CD4-positive, alpha-beta T cell treated with Interleukin-4 for 1 hour (primary cell): ENCODE data around the gene PIEZO2.

ENCODE experiments used
- DNase-seq, 2 donors: peaks; one replicate each; pipeline ENCODE4 v3.0.0-alpha.2; 2020 to 2022

The PIEZO2 gene

GRCh38 chr18:10718809-10719208, 430.6 kb downstream of the PIEZO2 start:
- no peak for DNase-seq

- DNase-seq = no peak
These were observed 433.6 kb downstream of the PIEZO2 start for GRCh38 chr18:10715791-10716190.

- no peak for DNase-seq
These were observed 436.0 kb downstream of the PIEZO2 start for GRCh38 chr18:10713409-10713808.

GRCh38 chr18:10707294-10707693, 442.1 kb downstream of the PIEZO2 start:
- DNase-seq = no peak

GRCh38 chr18:10705786-10706185, 443.6 kb downstream of the PIEZO2 start:
- no peak for DNase-seq

- DNase-seq = no peak
These were observed 444.1 kb downstream of the PIEZO2 start for GRCh38 chr18:10705291-10705690.

GRCh38 chr18:10702206-10702605, 447.2 kb downstream of the PIEZO2 start:
- DNase-seq = no peak

GRCh38 chr18:10690366-10690765, 459.0 kb downstream of the PIEZO2 start:
- DNase-seq = no peak

- no peak for DNase-seq
These were observed 459.4 kb downstream of the PIEZO2 start for GRCh38 chr18:10690035-10690329.

- no peak for DNase-seq
These were observed 459.9 kb downstream of the PIEZO2 start for GRCh38 chr18:10689236-10690034.

GRCh38 chr18:10688766-10689165, 460.6 kb downstream of the PIEZO2 start:
- DNase-seq = no peak

GRCh38 chr18:10687161-10687925, 462.0 kb downstream of the PIEZO2 start:
- no peak for DNase-seq

- DNase-seq = no peak
These were observed 463.1 kb downstream of the PIEZO2 start for GRCh38 chr18:10686308-10686707.

GRCh38 chr18:10685484-10685883, 463.9 kb downstream of the PIEZO2 start:
- no peak for DNase-seq

GRCh38 chr18:10682368-10682714, 467.0 kb downstream of the PIEZO2 start:
- DNase-seq = no peak

GRCh38 chr18:10681581-10682367, 467.6 kb downstream of the PIEZO2 start:
- no peak for DNase-seq

GRCh38 chr18:10680271-10680596, 469.1 kb downstream of the PIEZO2 start:
- no peak for DNase-seq

- no peak for DNase-seq
These were observed 469.7 kb downstream of the PIEZO2 start for GRCh38 chr18:10679557-10680270.

- DNase-seq = no peak
These were observed 477.9 kb downstream of the PIEZO2 start for GRCh38 chr18:10671441-10671840.

- no peak for DNase-seq
These were observed 478.5 kb downstream of the PIEZO2 start for GRCh38 chr18:10670856-10671255.

GRCh38 chr18:10669441-10670100, 479.8 kb downstream of the PIEZO2 start:
- DNase-seq = no peak

GRCh38 chr18:10663750-10664149, 485.6 kb downstream of the PIEZO2 start:
- DNase-seq = no peak

GRCh38 chr18:10661317-10661716, 488.1 kb downstream of the PIEZO2 start:
- DNase-seq = no peak
